RWPE2 (cell line): ENCODE results near the gene LRRC52.

ENCODE experiments used
- ATAC-seq: fragments of 200-7000 bp; cut with Tn5 transposase; 3 replicates; pipeline ENCODE4 v1.9.1; 2021; ENCODE audit warnings: low read depth
- DNase-seq: peaks from one replicate; pipeline ENCODE4 v3.0.0-alpha.2; 2020; ENCODE audit warnings: low spot score
- H3K27ac ChIP-seq: fragments of 450-650 bp; 2 replicates; pipeline ENCODE4 v1.5.1; 2017; ENCODE audit warnings: mild to moderate bottlenecking; ENCODE audit not compliant: poor library complexity, severe bottlenecking
- H3K27me3 ChIP-seq: fragments of 250-450 bp; sonication (Bioruptor Pico); 2 replicates; pipeline ENCODE4 v1.5.1; 2021; ENCODE audit warnings: mild to moderate bottlenecking, moderate library complexity; ENCODE audit not compliant: insufficient read depth, poor library complexity, severe bottlenecking
- H3K36me3 ChIP-seq: fragments of 250-450 bp; sonication (Bioruptor Pico); 2 replicates; pipeline ENCODE4 v1.5.1; 2020; ENCODE audit warnings: low read depth, mild to moderate bottlenecking, moderate library complexity
- H3K4me1 ChIP-seq: fragments of 250-450 bp; sonication (Bioruptor Pico); 2 replicates; pipeline ENCODE4 v1.5.1; 2021; ENCODE audit warnings: mild to moderate bottlenecking, moderate library complexity; ENCODE audit not compliant: insufficient read depth, poor library complexity, severe bottlenecking
- H3K4me3 ChIP-seq: fragments of 250-450 bp; sonication (Bioruptor Pico); 2 replicates; pipeline ENCODE4 v1.5.1; 2021; ENCODE audit warnings: mild to moderate bottlenecking, moderate library complexity; ENCODE audit not compliant: severe bottlenecking
- H3K9me3 ChIP-seq: fragments of 250-450 bp; sonication (Bioruptor Pico); 2 replicates; pipeline ENCODE4 v1.5.1; 2021; ENCODE audit warnings: mild to moderate bottlenecking, moderate library complexity; ENCODE audit not compliant: severe bottlenecking
- CTCF ChIP-seq: fragments of 450-650 bp; IDR thresholded peaks from one replicate; pipeline ENCODE4 v1.5.1; 2017; ENCODE audit warnings: mild to moderate bottlenecking, moderate library complexity; ENCODE audit not compliant: poor library complexity, severe bottlenecking

Gene LRRC52

GRCh38 chr1:165497069-165498013 is 46.5 kb upstream of the LRRC52 start:
- Histone ChIP-seq H3K9me3 (no peaks in the 10 kb centered on the region), H3K4me1 (no peaks in the 10 kb centered on the region), H3K4me3 (no peak overlapping the region), H3K36me3 (no peaks in the 10 kb centered on the region), H3K27me3 (no peaks in the 10 kb centered on the region), H3K27ac (no peak overlapping the region)
- no peak for TF ChIP-seq CTCF
- ATAC-seq (no peak), DNase-seq (no peak)

- H3K9me3 ChIP-seq = no peaks in the 10 kb centered on the region
- no peaks in the 10 kb centered on the region for H3K27me3 ChIP-seq
- no peak overlapping the region for H3K27ac ChIP-seq
- DNase-seq (no peak), ATAC-seq (no peak)
- H3K4me3 ChIP-seq = no peak overlapping the region
- no peaks in the 10 kb centered on the region for H3K4me1 ChIP-seq
- TF ChIP-seq CTCF = no peak
- no peaks in the 10 kb centered on the region for H3K36me3 ChIP-seq
Measured at GRCh38 chr1:165501330-165501969, 42.4 kb upstream of the LRRC52 start.

- DNase-seq = no peak
- Histone ChIP-seq H3K9me3 (no peaks in the 10 kb centered on the region), H3K36me3 (no peaks in the 10 kb centered on the region), H3K4me3 (no peak overlapping the region), H3K27me3 (no peaks in the 10 kb centered on the region), H3K4me1 (no peaks in the 10 kb centered on the region), H3K27ac (no peak overlapping the region)
- no peak for ATAC-seq
- TF ChIP-seq CTCF = no peak
Measured at GRCh38 chr1:165501970-165502348, 41.8 kb upstream of the LRRC52 start.

GRCh38 chr1:165507570-165507969 is 36.2 kb upstream of the LRRC52 start:
- ATAC-seq = no peak
- no peak for TF ChIP-seq CTCF
- H3K27ac ChIP-seq = no peak overlapping the region
- DNase-seq = no peak
- H3K4me1 ChIP-seq = no peaks in the 10 kb centered on the region
- no peaks in the 10 kb centered on the region for H3K36me3 ChIP-seq
- no peaks in the 10 kb centered on the region for H3K9me3 ChIP-seq
- no peaks in the 10 kb centered on the region for H3K27me3 ChIP-seq
- H3K4me3 ChIP-seq = no peak overlapping the region
